ENCODE measurements around the gene CCDC102A. TPM values are rescaled to one million over a fixed set of nuclear protein-coding genes. Genes with fewer than 3 reads are reported as not detected.

Gene CCDC102A
- total RNA-seq, 1 donor from 2014 or later, result 7.8 TPM

DNA sequence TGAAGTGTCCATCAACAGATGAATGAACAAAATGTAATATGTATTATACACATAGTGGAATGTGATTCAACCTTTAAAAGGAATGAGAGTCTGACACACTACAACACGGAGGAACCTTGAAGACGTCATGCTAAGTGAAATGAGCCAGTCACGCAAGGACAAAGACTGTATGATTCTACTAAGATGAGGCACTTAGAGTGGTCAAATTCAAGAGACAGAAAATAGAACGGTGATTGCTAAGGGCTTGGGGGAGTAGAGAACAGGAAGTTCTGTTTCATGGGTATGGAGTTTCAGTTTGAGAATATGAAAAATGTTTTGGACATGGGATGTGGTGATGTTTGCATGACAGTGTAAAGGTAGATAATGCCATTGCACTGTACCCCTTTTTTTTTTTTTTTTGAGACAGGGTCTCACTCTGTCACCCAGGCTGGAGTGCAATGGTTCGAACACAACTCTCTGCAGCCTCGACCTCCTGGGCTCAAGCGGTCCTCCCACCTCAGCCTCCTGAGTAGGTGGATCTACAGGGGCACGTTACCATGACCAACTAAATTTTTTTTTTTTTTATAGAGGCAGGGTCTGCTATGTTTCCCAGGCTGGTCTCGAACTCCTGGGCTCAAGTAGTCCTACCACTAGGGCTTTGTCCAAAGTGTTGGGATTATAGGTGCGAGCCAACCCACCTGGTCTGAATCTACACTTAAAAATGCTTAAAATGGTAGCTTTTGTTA is 2.9 kb upstream of the CCDC102A start:
- Histone ChIP-seq H3K27me3 (ENCODE audit: control insufficient read depth in 3 of 3, insufficient read depth in 3 of 3, low read length in 3 of 3) (peaks cover 0 to 6% (median 2%) of the 10 kb centered on the region in 3 donors), H3K4me1 (ENCODE audit: control insufficient read depth in 3 of 3, insufficient read depth in 3 of 3, low read length in 3 of 3) (peaks cover 9 to 15% (median 11%) of the 10 kb centered on the region in 3 donors), H3K9ac (ENCODE audit: low read depth in 1 of 3, low read length in 3 of 3) (no peak overlapping the region), H3K4me3 (ENCODE audit: low read length in 3 of 3) (no peak overlapping the region), H3K27ac (ENCODE audit: low read depth, low read length) (no peak overlapping the region), H3K9me3 (ENCODE audit: control insufficient read depth in 3 of 3, low read length in 3 of 3) (no peaks in the 10 kb centered on the region), H3K36me3 (ENCODE audit: control insufficient read depth in 3 of 3, insufficient read depth in 3 of 3, low read length in 3 of 3) (no peaks in the 10 kb centered on the region)

- no peaks in the 10 kb centered on the region for H3K9me3 ChIP-seq (ENCODE audit: control insufficient read depth in 3 of 3, low read length in 3 of 3)
- peaks cover 0 to 6% (median 2%) of the 10 kb centered on the region in 3 donors for H3K27me3 ChIP-seq (ENCODE audit: control insufficient read depth in 3 of 3, insufficient read depth in 3 of 3, low read length in 3 of 3)
- no peak overlapping the region for H3K4me3 ChIP-seq (ENCODE audit: low read length in 3 of 3)
- H3K27ac ChIP-seq (ENCODE audit: low read depth, low read length), result no peak overlapping the region
- no peaks in the 10 kb centered on the region for H3K36me3 ChIP-seq (ENCODE audit: control insufficient read depth in 3 of 3, insufficient read depth in 3 of 3, low read length in 3 of 3)
- peaks cover 15 to 24% (median 18%) of the 10 kb centered on the region in 3 donors for H3K4me1 ChIP-seq (ENCODE audit: control insufficient read depth in 3 of 3, insufficient read depth in 3 of 3, low read length in 3 of 3)
- H3K9ac ChIP-seq (ENCODE audit: low read depth in 1 of 3, low read length in 3 of 3), result no peak overlapping the region
These were observed 1.9 kb upstream of the CCDC102A start for GRCh38 chr16:57538235-57538721.

DNA sequence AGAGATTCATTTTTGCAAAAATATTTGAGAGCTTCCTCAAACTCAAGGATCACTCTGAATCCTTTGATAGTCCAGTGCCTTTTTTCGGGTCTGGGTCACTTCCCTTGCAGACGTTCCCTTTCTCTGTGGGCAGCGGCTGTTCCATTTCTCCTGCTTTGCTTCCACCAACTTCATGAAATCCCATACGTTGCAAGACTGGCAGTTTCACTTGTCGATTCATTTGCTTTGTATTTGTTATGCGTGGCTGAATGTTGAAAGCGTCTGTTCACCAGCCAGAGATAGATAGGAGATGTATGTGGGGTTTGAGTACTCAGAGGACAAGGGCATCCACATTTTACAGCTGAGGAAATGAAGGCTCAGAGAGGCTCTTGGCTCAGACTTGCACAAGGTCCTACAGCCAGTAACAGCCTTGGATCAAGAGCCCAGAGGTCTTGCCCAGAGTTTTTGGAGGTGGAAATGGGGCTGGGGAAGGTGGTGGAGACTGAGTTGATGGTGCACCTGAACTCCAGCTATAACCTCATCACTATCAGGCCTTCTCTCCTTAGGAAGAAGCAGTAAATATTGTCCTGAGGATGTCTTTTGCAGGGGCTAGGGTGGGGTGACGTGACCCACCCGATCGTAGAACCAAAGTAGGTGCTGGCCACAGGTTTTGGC is 1.3 kb upstream of the CCDC102A start:
- Histone ChIP-seq H3K36me3 (ENCODE audit: control insufficient read depth in 3 of 3, insufficient read depth in 3 of 3, low read length in 3 of 3) (no peaks in the 10 kb centered on the region), H3K27ac (ENCODE audit: low read depth, low read length) (no peak overlapping the region), H3K4me3 (ENCODE audit: low read length in 3 of 3) (no peak overlapping the region), H3K9me3 (ENCODE audit: control insufficient read depth in 3 of 3, low read length in 3 of 3) (no peaks in the 10 kb centered on the region), H3K9ac (ENCODE audit: low read depth in 1 of 3, low read length in 3 of 3) (no peak overlapping the region), H3K4me1 (ENCODE audit: control insufficient read depth in 3 of 3, insufficient read depth in 3 of 3, low read length in 3 of 3) (peaks cover 19 to 26% (median 22%) of the 10 kb centered on the region in 3 donors), H3K27me3 (ENCODE audit: control insufficient read depth in 3 of 3, insufficient read depth in 3 of 3, low read length in 3 of 3) (peaks cover 0 to 6% (median 2%) of the 10 kb centered on the region in 3 donors)

DNA sequence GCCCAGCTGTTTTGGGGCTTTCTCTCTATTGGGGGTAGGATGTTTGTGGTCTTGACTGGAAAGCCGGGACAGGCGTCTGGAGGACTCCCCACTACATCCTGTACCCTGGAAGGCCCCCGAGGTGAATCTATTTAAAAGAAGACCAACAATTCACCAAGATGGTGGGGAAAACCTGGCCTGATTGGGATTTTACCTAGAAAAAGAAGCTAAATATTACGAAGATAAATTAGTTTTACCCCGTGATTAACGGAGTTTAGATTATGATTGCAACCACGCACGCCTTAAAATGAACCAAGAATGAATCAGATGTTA is 779 bp upstream of the CCDC102A start:
- no peaks in the 10 kb centered on the region for H3K9me3 ChIP-seq (ENCODE audit: control insufficient read depth in 3 of 3, low read length in 3 of 3)
- H3K27ac ChIP-seq (ENCODE audit: low read depth, low read length), result no peak overlapping the region
- peak overlapping the region in 2 of 3 donors; percentile 73 to 85 for H3K4me3 ChIP-seq (ENCODE audit: low read length in 3 of 3)
- H3K27me3 ChIP-seq (ENCODE audit: control insufficient read depth in 3 of 3, insufficient read depth in 3 of 3, low read length in 3 of 3), result peaks cover 0 to 6% (median 0%) of the 10 kb centered on the region in 3 donors
- H3K9ac ChIP-seq (ENCODE audit: low read depth in 1 of 3, low read length in 3 of 3), result peak overlapping the region in 2 of 3 donors; percentile 50 to 79
- no peaks in the 10 kb centered on the region for H3K36me3 ChIP-seq (ENCODE audit: control insufficient read depth in 3 of 3, insufficient read depth in 3 of 3, low read length in 3 of 3)
- peaks cover 25 to 31% (median 26%) of the 10 kb centered on the region in 3 donors for H3K4me1 ChIP-seq (ENCODE audit: control insufficient read depth in 3 of 3, insufficient read depth in 3 of 3, low read length in 3 of 3)

DNA sequence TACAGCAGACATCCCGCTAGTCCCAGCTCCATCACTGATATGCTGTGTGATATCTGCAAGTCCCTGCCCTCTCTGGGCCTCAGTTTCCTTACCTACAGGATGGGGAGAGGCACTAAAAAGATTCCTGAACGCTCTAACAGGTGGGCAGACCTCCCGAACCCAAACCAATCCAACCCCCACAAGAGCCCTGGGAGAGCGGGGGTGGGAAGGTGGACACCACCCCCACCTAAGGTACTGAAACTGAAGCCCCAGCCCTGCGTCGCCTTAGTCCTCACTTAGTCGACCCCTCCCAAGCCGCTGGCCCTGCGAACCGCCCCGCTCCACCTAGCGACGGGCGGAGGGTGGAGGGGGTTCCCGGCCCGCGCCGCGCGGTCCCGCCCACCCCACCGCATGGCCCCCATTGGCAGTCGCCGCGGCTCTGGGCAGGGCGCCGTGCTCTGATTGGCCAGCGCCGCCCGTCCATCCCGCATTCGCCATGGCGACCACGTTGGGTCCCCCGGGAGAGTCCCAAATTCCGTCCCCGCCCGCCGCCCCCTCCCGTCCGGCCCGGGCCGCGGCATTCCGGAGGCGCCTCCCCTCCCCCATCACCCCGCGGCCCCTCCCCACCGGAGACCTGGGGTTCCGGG is 578 bp downstream of the CCDC102A start:
- Histone ChIP-seq H3K36me3 (ENCODE audit: control insufficient read depth in 3 of 3, insufficient read depth in 3 of 3, low read length in 3 of 3) (no peaks in the 10 kb centered on the region), H3K4me3 (ENCODE audit: low read length in 3 of 3) (peak overlapping the region; percentile 83 to 88 (median 85)), H3K27ac (ENCODE audit: low read depth, low read length) (peak overlapping the region; percentile 56), H3K27me3 (ENCODE audit: control insufficient read depth in 3 of 3, insufficient read depth in 3 of 3, low read length in 3 of 3) (peaks cover 0 to 6% (median 0%) of the 10 kb centered on the region in 3 donors), H3K9ac (ENCODE audit: low read depth in 1 of 3, low read length in 3 of 3) (peak overlapping the region; percentile 67 to 86 (median 77)), H3K9me3 (ENCODE audit: control insufficient read depth in 3 of 3, low read length in 3 of 3) (no peaks in the 10 kb centered on the region), H3K4me1 (ENCODE audit: control insufficient read depth in 3 of 3, insufficient read depth in 3 of 3, low read length in 3 of 3) (peaks cover 26 to 32% (median 32%) of the 10 kb centered on the region in 3 donors)

DNA sequence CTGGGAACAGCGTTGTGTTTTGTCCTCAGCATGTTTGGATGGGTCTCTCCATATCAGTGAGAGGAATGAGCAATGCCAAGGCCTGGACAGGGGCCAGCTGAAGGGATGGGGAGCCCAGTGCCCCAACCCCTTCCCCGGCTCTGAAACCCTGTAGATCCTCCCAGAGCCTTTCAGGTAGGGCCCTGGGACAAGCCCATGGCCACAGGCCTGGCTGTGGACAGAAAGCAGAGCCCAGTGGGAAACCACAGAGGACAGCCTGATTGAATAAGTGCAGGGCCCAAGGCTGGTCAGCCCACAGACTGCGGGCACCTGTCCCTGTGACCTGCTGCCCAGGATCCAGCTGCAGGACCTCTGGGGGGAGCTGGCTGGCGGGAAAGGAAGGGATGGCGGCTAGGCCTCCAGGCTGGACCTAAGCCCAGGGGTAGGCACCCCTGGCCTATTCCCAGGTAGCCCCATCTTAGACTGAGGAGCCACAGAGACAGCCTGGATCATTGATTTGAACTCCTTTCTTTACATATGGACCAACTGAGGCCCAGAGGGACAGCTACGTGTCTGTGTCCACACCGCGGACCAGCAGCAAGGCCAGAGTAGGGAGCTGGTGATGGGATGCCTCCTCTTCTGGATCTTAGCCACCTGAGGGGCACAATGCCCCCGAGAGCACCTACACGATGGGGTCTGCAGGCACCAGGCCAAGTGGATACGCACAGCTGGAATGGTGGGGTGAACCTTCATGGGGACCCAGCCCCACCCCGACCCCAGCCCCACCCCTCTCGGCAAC is 1.3 kb downstream of the CCDC102A start:
- H3K27ac ChIP-seq (ENCODE audit: low read depth, low read length), result no peak overlapping the region
- H3K27me3 ChIP-seq (ENCODE audit: control insufficient read depth in 3 of 3, insufficient read depth in 3 of 3, low read length in 3 of 3), result peaks cover 0 to 6% (median 0%) of the 10 kb centered on the region in 3 donors
- peaks cover 26 to 38% (median 38%) of the 10 kb centered on the region in 3 donors for H3K4me1 ChIP-seq (ENCODE audit: control insufficient read depth in 3 of 3, insufficient read depth in 3 of 3, low read length in 3 of 3)
- H3K36me3 ChIP-seq (ENCODE audit: control insufficient read depth in 3 of 3, insufficient read depth in 3 of 3, low read length in 3 of 3), result no peaks in the 10 kb centered on the region
- H3K9ac ChIP-seq (ENCODE audit: low read depth in 1 of 3, low read length in 3 of 3), result peak overlapping the region in 1 of 3 donors; percentile 86
- H3K9me3 ChIP-seq (ENCODE audit: control insufficient read depth in 3 of 3, low read length in 3 of 3), result no peaks in the 10 kb centered on the region
- peak overlapping the region; percentile 83 to 88 (median 85) for H3K4me3 ChIP-seq (ENCODE audit: low read length in 3 of 3)

DNA sequence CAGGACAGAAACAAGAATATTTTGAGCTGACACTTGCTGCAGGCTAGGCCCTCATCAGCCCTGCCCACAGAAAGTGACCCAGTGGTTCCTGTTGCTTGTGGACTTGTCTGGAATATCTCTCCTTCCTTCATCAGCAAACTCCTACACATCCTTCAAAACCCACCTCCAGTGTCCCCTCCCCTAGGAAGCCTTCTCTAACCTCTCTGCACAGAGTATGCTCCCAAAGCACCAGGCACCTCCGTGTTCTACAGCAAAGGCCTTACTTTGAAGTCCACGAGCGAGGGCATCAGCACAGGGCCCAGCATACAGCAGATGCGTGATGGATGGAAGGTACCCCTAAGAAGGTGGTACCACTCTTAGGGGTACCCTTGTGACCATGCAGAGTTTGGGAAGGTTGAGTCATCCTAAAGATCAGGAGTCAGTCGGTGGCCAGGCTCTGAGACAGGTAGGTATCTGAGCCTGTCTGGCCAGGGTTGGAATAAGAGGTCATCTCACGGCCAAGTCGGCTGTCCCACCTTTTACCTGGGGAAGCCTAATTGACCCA is 2.0 kb downstream of the CCDC102A start:
- no peak overlapping the region for H3K27ac ChIP-seq (ENCODE audit: low read depth, low read length)
- no peaks in the 10 kb centered on the region for H3K9me3 ChIP-seq (ENCODE audit: control insufficient read depth in 3 of 3, low read length in 3 of 3)
- peaks cover 0 to 6% (median 0%) of the 10 kb centered on the region in 3 donors for H3K27me3 ChIP-seq (ENCODE audit: control insufficient read depth in 3 of 3, insufficient read depth in 3 of 3, low read length in 3 of 3)
- peaks cover 26 to 39% (median 38%) of the 10 kb centered on the region in 3 donors for H3K4me1 ChIP-seq (ENCODE audit: control insufficient read depth in 3 of 3, insufficient read depth in 3 of 3, low read length in 3 of 3)
- peak overlapping the region in 1 of 3 donors; percentile 16 for H3K9ac ChIP-seq (ENCODE audit: low read depth in 1 of 3, low read length in 3 of 3)
- no peaks in the 10 kb centered on the region for H3K36me3 ChIP-seq (ENCODE audit: control insufficient read depth in 3 of 3, insufficient read depth in 3 of 3, low read length in 3 of 3)
- H3K4me3 ChIP-seq (ENCODE audit: low read length in 3 of 3), result no peak overlapping the region

DNA sequence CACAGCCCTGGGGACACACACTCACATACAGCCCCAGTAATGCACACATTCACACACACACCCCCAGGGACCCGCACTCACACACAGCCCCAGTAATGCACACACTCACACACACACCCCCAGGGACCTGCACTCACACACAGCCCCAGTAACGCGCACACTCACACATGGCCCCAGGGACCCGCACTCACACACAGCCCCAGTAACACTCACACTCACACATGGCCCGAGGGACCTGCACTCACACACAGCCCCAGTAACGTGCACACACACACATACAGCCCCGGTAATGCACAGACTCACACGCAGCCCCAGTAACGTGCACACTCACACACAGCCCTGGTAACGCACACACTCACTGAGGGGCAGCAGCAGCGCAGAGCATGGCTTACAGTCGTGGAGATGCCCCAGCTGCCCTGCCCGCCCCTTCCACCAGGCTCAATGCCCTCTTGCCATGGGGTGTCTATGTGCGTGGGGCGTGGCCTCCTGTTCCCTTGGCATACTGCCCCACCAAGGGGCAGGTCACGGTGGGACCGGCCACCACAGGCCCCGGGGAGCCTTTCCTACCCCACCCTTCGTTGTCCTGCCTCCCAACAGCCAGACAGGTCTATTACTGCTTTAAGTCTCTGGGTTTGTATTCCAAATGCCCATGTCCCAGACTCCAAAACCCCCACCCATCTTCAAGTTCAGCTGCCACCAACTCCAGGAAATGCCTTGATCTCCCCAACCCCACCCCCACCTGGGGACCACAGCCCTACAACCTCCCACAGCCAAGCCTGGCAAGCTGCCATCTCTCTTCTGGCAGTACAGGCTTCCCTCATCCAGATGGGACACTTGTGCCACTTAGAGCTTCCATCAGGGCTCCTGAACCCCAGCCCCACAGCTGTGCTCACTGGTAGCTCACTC is 2.7 kb downstream of the CCDC102A start:
- peaks cover 26 to 39% (median 38%) of the 10 kb centered on the region in 3 donors for H3K4me1 ChIP-seq (ENCODE audit: control insufficient read depth in 3 of 3, insufficient read depth in 3 of 3, low read length in 3 of 3)
- H3K4me3 ChIP-seq (ENCODE audit: low read length in 3 of 3), result peak overlapping the region in 1 of 3 donors; percentile 2
- no peak overlapping the region for H3K27ac ChIP-seq (ENCODE audit: low read depth, low read length)
- H3K9ac ChIP-seq (ENCODE audit: low read depth in 1 of 3, low read length in 3 of 3), result peak overlapping the region in 1 of 3 donors; percentile 16
- H3K9me3 ChIP-seq (ENCODE audit: control insufficient read depth in 3 of 3, low read length in 3 of 3), result no peaks in the 10 kb centered on the region
- no peaks in the 10 kb centered on the region for H3K36me3 ChIP-seq (ENCODE audit: control insufficient read depth in 3 of 3, insufficient read depth in 3 of 3, low read length in 3 of 3)
- peaks cover 0 to 6% (median 0%) of the 10 kb centered on the region in 3 donors for H3K27me3 ChIP-seq (ENCODE audit: control insufficient read depth in 3 of 3, insufficient read depth in 3 of 3, low read length in 3 of 3)

All from skeletal muscle tissue (tissue), 4 donors.